Type B pancreatic cell (in vitro differentiated cells): ENCODE measurements around the gene SSX5. TPM values are rescaled to one million over a fixed set of nuclear protein-coding genes. Genes with fewer than 3 reads are reported as not detected.
"Not testable (repeated sequence)": the region's sequence is repeated elsewhere in the genome, so short reads cannot be mapped to it uniquely, and the experiment has no call there.

Experiments used
- DNase-seq: peaks from one replicate; pipeline ENCODE4 v3.0.0; 2021; ENCODE audit warnings: mixed read lengths; ENCODE audit not compliant: unreplicated experiment; ENCODE audit errors: extremely low spot score
- H3K27ac Mint-ChIP-seq: 2 replicates; pipeline ENCODE4 v1.8.0; 2021; ENCODE audit warnings: mild to moderate bottlenecking, mixed read lengths
- H3K27me3 Mint-ChIP-seq: 2 replicates; pipeline ENCODE4 v1.8.0; 2021; ENCODE audit warnings: mixed read lengths
- H3K36me3 Mint-ChIP-seq: 2 replicates; pipeline ENCODE4 v1.8.0; 2021; ENCODE audit warnings: mixed read lengths
- H3K4me1 Mint-ChIP-seq: one replicate; pipeline ENCODE4 v1.8.0; 2021; ENCODE audit warnings: mixed read lengths; ENCODE audit not compliant: unreplicated experiment
- H3K4me3 Mint-ChIP-seq: 2 replicates; pipeline ENCODE4 v1.8.0; 2021; ENCODE audit warnings: mild to moderate bottlenecking, mixed read lengths
- H3K9me3 Mint-ChIP-seq: 2 replicates; pipeline ENCODE4 v1.8.0; 2021; ENCODE audit warnings: mixed read lengths
- long read RNA-seq: library from polyadenylated mRNA; unstranded; transcript quantifications from one replicate; pipeline ENCODE4 v2.0.0, GENCODE V29; 2020
- total RNA-seq: library from RNA; stranded (reverse); gene quantifications from 2 replicates; pipeline ENCODE4 v1.2.1, GENCODE V29; 2021; ENCODE audit warnings: low replicate concordance
- TF ChIP-seq, protein P1 (sequence below): fragments of 200-600 bp; sonication (generic); conservative IDR thresholded peaks from 2 replicates; pipeline ENCODE4 v1.5.0; 2021; ENCODE audit warnings: antibody characterized with exemption, mild to moderate bottlenecking

SSX5 gene
- not detected in 2 replicates for total RNA-seq
- long read RNA-seq: 0 reads

GRCh38 chrX:48196745-48197201, at the start of gene SSX5:
Gene SSX5, minus strand, starts transcription at chrX:48196795. Its CDS starts 1,437 bp downstream, at chrX:48195358.
- Mint-ChIP-seq H3K36me3 (no peaks in the 10 kb centered on the region), H3K4me1 (no peaks in the 10 kb centered on the region), H3K9me3 (no peaks in the 10 kb centered on the region), H3K27ac (no peak within 1 kb of the TSS), H3K27me3 (no peaks in the 10 kb centered on the region), H3K4me3 (no peak within 1 kb of the TSS)
- no peak for DNase-seq
- TF ChIP-seq, protein P1, sequence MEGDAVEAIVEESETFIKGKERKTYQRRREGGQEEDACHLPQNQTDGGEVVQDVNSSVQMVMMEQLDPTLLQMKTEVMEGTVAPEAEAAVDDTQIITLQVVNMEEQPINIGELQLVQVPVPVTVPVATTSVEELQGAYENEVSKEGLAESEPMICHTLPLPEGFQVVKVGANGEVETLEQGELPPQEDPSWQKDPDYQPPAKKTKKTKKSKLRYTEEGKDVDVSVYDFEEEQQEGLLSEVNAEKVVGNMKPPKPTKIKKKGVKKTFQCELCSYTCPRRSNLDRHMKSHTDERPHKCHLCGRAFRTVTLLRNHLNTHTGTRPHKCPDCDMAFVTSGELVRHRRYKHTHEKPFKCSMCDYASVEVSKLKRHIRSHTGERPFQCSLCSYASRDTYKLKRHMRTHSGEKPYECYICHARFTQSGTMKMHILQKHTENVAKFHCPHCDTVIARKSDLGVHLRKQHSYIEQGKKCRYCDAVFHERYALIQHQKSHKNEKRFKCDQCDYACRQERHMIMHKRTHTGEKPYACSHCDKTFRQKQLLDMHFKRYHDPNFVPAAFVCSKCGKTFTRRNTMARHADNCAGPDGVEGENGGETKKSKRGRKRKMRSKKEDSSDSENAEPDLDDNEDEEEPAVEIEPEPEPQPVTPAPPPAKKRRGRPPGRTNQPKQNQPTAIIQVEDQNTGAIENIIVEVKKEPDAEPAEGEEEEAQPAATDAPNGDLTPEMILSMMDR: no peak

DNA sequence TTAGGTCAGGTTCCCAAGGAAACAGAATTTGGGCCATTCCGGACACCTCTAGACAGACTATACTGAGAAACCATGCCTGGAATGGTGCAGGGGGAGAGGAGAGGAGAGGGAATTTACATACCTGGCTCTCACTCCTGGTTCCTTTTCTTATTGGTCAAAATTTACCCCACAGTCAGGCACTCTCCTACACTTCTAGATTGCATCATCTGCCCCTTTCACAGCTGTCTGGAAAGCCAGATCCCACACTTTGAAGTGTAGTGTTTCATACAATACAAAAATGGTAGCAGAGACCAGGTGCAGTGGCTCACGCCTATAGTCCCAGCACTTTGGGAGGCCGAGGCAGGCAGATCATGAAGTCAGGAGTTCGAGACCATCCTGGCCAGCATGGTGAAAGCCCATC, 27.6 kb upstream of the SSX5 start:
- H3K9me3 Mint-ChIP-seq: not testable (repeated sequence)

GRCh38 chrX:48214341-48214740, 17.7 kb upstream of the SSX5 start:
- H3K36me3 Mint-ChIP-seq, H3K27ac Mint-ChIP-seq, H3K4me1 Mint-ChIP-seq, H3K4me3 Mint-ChIP-seq, DNase-seq, H3K9me3 Mint-ChIP-seq, H3K27me3 Mint-ChIP-seq: not testable (repeated sequence)

More for the DNA sequence above, 27.6 kb upstream of the SSX5 start:
- H3K36me3 Mint-ChIP-seq, DNase-seq, H3K27me3 Mint-ChIP-seq, H3K27ac Mint-ChIP-seq, H3K4me1 Mint-ChIP-seq, H3K4me3 Mint-ChIP-seq: not testable (repeated sequence)

- H3K27me3 Mint-ChIP-seq, H3K4me1 Mint-ChIP-seq, H3K27ac Mint-ChIP-seq, H3K36me3 Mint-ChIP-seq, DNase-seq, H3K4me3 Mint-ChIP-seq, H3K9me3 Mint-ChIP-seq: not testable (repeated sequence)
Measured at GRCh38 chrX:48190024-48190423, 6.6 kb downstream of the SSX5 start.

DNA sequence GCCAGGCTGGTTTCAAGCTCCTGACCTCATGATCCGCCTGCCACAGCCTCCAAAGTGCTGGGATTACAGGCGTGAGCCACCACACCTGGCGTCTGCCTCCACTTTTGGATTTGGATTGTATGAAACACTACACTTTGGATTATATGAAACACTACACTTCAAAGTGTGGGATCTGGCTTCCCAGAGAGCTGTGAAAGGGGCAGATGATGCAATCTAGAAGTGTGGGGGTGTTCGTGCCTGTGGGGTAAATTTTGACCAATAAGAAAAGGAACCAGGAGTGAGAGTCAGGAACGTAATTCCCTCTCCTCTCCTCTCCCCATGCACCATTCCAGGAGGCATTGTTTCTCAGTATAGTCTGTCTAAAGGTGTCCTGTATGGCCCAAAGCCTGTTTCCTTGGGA, 14.7 kb downstream of the SSX5 start:
- not testable (repeated sequence) for DNase-seq, H3K4me1 Mint-ChIP-seq, H3K27me3 Mint-ChIP-seq, H3K36me3 Mint-ChIP-seq, H3K27ac Mint-ChIP-seq, H3K4me3 Mint-ChIP-seq, H3K9me3 Mint-ChIP-seq

- no peak for DNase-seq
- TF ChIP-seq, protein P1: no peak
- no peak overlapping the region for H3K4me3 Mint-ChIP-seq
- H3K36me3 Mint-ChIP-seq: no peaks in the 10 kb centered on the region
- H3K27me3 Mint-ChIP-seq: peaks cover 4% of the 10 kb centered on the region
- no peak overlapping the region for H3K27ac Mint-ChIP-seq
- H3K9me3 Mint-ChIP-seq: no peaks in the 10 kb centered on the region
- no peaks in the 10 kb centered on the region for H3K4me1 Mint-ChIP-seq
Measured at GRCh38 chrX:48180811-48181210, 15.8 kb downstream of the SSX5 start.

- H3K9me3 Mint-ChIP-seq: no peaks in the 10 kb centered on the region
- H3K27me3 Mint-ChIP-seq: peaks cover under 1% of the 10 kb centered on the region
- no peaks in the 10 kb centered on the region for H3K4me1 Mint-ChIP-seq
- no peak for DNase-seq
- TF ChIP-seq, protein P1: no peak
- H3K27ac Mint-ChIP-seq: no peak overlapping the region
- no peak overlapping the region for H3K4me3 Mint-ChIP-seq
- no peaks in the 10 kb centered on the region for H3K36me3 Mint-ChIP-seq
Measured at GRCh38 chrX:48179691-48180090, 16.9 kb downstream of the SSX5 start.

DNA sequence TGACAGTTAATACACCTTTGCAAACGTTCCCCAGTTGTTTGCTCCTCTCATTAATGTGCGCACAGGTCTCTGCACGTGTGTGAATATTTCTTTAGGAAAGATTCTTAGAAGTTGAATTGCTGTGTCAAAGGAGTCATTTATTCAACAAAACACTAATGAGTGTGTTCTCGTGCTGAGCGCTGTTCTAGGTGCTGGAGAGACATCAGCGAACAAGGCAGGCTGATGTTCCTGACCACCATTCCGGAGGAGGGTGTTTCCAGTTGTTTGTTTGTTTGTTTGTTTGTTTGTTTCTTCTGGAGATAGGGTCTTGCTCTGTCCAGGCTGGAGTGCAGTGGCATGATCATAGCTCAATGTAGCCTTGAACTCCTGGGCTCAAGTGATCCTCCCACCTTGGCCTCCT, 30.3 kb downstream of the SSX5 start:
- H3K27ac Mint-ChIP-seq, H3K9me3 Mint-ChIP-seq, H3K27me3 Mint-ChIP-seq, DNase-seq, H3K4me3 Mint-ChIP-seq, H3K36me3 Mint-ChIP-seq, H3K4me1 Mint-ChIP-seq: not testable (repeated sequence)
